ENCODE measurements around the gene PLPP6.

PLPP6 gene

GRCh38 chr9:4684820-4685219 lies 22.7 kb downstream of the PLPP6 start:
- ATAC-seq (replicated peaks; ENCODE audit: extremely low read depth, poor library complexity, severe bottlenecking) (no peak), DNase-seq (ENCODE audit: low spot score in 2 of 2) (no peak)
- peaks cover 27% of the 10 kb centered on the region for H3K36me3 Mint-ChIP-seq (ENCODE audit: insufficient read depth)
- peaks cover 33% of the 10 kb centered on the region for H3K4me1 Mint-ChIP-seq
- no peaks in the 10 kb centered on the region for H3K9me3 Mint-ChIP-seq
- peak overlapping the region; percentile 29 for H3K27ac Mint-ChIP-seq (ENCODE audit: low read depth)
- no peaks in the 10 kb centered on the region for H3K27me3 Mint-ChIP-seq
- H3K4me3 Mint-ChIP-seq = peak overlapping the region; percentile 12

GRCh38 chr9:4686112-4686511 lies 24.0 kb downstream of the PLPP6 start:
- DNase-seq (ENCODE audit: low spot score in 2 of 2) = no peak
- Mint-ChIP-seq H3K4me1 (peaks cover 44% of the 10 kb centered on the region), H3K9me3 (no peaks in the 10 kb centered on the region), H3K4me3 (no peak overlapping the region), H3K36me3 (ENCODE audit: insufficient read depth) (peaks cover 37% of the 10 kb centered on the region), H3K27ac (ENCODE audit: low read depth) (peak overlapping the region; percentile 19), H3K27me3 (no peaks in the 10 kb centered on the region)
- no peak for ATAC-seq (replicated peaks; ENCODE audit: extremely low read depth, poor library complexity, severe bottlenecking)

- DNase-seq (ENCODE audit: low spot score in 2 of 2) (no peak), ATAC-seq (replicated peaks; ENCODE audit: extremely low read depth, poor library complexity, severe bottlenecking) (no peak)
- Mint-ChIP-seq H3K9me3 (no peaks in the 10 kb centered on the region), H3K4me3 (no peak overlapping the region), H3K27me3 (no peaks in the 10 kb centered on the region), H3K27ac (ENCODE audit: low read depth) (peak overlapping the region; percentile 19), H3K36me3 (ENCODE audit: insufficient read depth) (peaks cover 37% of the 10 kb centered on the region), H3K4me1 (peaks cover 48% of the 10 kb centered on the region)
Measured at GRCh38 chr9:4686584-4686983, 24.5 kb downstream of the PLPP6 start.

GRCh38 chr9:4689021-4689420 lies 26.9 kb downstream of the PLPP6 start:
- DNase-seq (ENCODE audit: low spot score in 2 of 2) = no peak

GRCh38 chr9:4689687-4690104 lies 27.6 kb downstream of the PLPP6 start:
- ATAC-seq (replicated peaks; ENCODE audit: extremely low read depth, poor library complexity, severe bottlenecking) = no peak
- Mint-ChIP-seq H3K27me3 (no peaks in the 10 kb centered on the region), H3K4me1 (peaks cover 44% of the 10 kb centered on the region), H3K27ac (ENCODE audit: low read depth) (no peak overlapping the region), H3K4me3 (no peak overlapping the region), H3K36me3 (ENCODE audit: insufficient read depth) (peaks cover 40% of the 10 kb centered on the region), H3K9me3 (no peaks in the 10 kb centered on the region)
- DNase-seq (ENCODE audit: low spot score in 2 of 2) = no peak

More at GRCh38 chr9:4689021-4689420, 26.9 kb downstream of the PLPP6 start:
- no peaks in the 10 kb centered on the region for H3K9me3 Mint-ChIP-seq
- H3K36me3 Mint-ChIP-seq (ENCODE audit: insufficient read depth) = peaks cover 43% of the 10 kb centered on the region
- H3K4me1 Mint-ChIP-seq = peaks cover 49% of the 10 kb centered on the region
- no peaks in the 10 kb centered on the region for H3K27me3 Mint-ChIP-seq
- H3K27ac Mint-ChIP-seq (ENCODE audit: low read depth) = no peak overlapping the region
- H3K4me3 Mint-ChIP-seq = no peak overlapping the region
- no peak for ATAC-seq (replicated peaks; ENCODE audit: extremely low read depth, poor library complexity, severe bottlenecking)

GRCh38 chr9:4690144-4690543 lies 28.1 kb downstream of the PLPP6 start:
- ATAC-seq (replicated peaks; ENCODE audit: extremely low read depth, poor library complexity, severe bottlenecking) (no peak), DNase-seq (ENCODE audit: low spot score in 2 of 2) (no peak)
- H3K4me3 Mint-ChIP-seq = no peak overlapping the region
- H3K9me3 Mint-ChIP-seq = no peaks in the 10 kb centered on the region
- no peaks in the 10 kb centered on the region for H3K27me3 Mint-ChIP-seq
- peaks cover 39% of the 10 kb centered on the region for H3K4me1 Mint-ChIP-seq
- H3K27ac Mint-ChIP-seq (ENCODE audit: low read depth) = no peak overlapping the region
- H3K36me3 Mint-ChIP-seq (ENCODE audit: insufficient read depth) = peaks cover 42% of the 10 kb centered on the region

- Mint-ChIP-seq H3K9me3 (no peaks in the 10 kb centered on the region), H3K4me1 (peaks cover 28% of the 10 kb centered on the region), H3K4me3 (no peak overlapping the region), H3K36me3 (ENCODE audit: insufficient read depth) (peaks cover 37% of the 10 kb centered on the region), H3K27me3 (no peaks in the 10 kb centered on the region), H3K27ac (ENCODE audit: low read depth) (no peak overlapping the region)
- ATAC-seq (replicated peaks; ENCODE audit: extremely low read depth, poor library complexity, severe bottlenecking) (no peak), DNase-seq (ENCODE audit: low spot score in 2 of 2) (no peak)
Measured at GRCh38 chr9:4691795-4692194, 29.7 kb downstream of the PLPP6 start.

GRCh38 chr9:4700091-4700490 lies 38.0 kb downstream of the PLPP6 start:
- Mint-ChIP-seq H3K4me3 (no peak overlapping the region), H3K27me3 (no peaks in the 10 kb centered on the region), H3K9me3 (no peaks in the 10 kb centered on the region), H3K27ac (ENCODE audit: low read depth) (no peak overlapping the region), H3K4me1 (peaks cover 9% of the 10 kb centered on the region), H3K36me3 (ENCODE audit: insufficient read depth) (peaks cover 43% of the 10 kb centered on the region)
- no peak for ATAC-seq (replicated peaks; ENCODE audit: extremely low read depth, poor library complexity, severe bottlenecking)
- no peak for DNase-seq (ENCODE audit: low spot score in 2 of 2)

GRCh38 chr9:4700932-4701331 lies 38.8 kb downstream of the PLPP6 start:
- Mint-ChIP-seq H3K4me3 (no peak overlapping the region), H3K27me3 (no peaks in the 10 kb centered on the region), H3K36me3 (ENCODE audit: insufficient read depth) (peaks cover 43% of the 10 kb centered on the region), H3K9me3 (no peaks in the 10 kb centered on the region), H3K4me1 (peaks cover 9% of the 10 kb centered on the region), H3K27ac (ENCODE audit: low read depth) (peak overlapping the region; percentile 45)
- DNase-seq (ENCODE audit: low spot score in 2 of 2) (no peak), ATAC-seq (replicated peaks; ENCODE audit: extremely low read depth, poor library complexity, severe bottlenecking) (no peak)

- ATAC-seq (replicated peaks; ENCODE audit: extremely low read depth, poor library complexity, severe bottlenecking) = no peak
- Mint-ChIP-seq H3K27ac (ENCODE audit: low read depth) (peak overlapping the region; percentile 45), H3K9me3 (no peaks in the 10 kb centered on the region), H3K4me3 (no peak overlapping the region), H3K4me1 (peaks cover 9% of the 10 kb centered on the region), H3K27me3 (no peaks in the 10 kb centered on the region), H3K36me3 (ENCODE audit: insufficient read depth) (peaks cover 47% of the 10 kb centered on the region)
- no peak for DNase-seq (ENCODE audit: low spot score in 2 of 2)
Measured at GRCh38 chr9:4701526-4701925, 39.4 kb downstream of the PLPP6 start.

GRCh38 chr9:4704129-4704528 lies 42.0 kb downstream of the PLPP6 start:
- no peaks in the 10 kb centered on the region for H3K9me3 Mint-ChIP-seq
- H3K4me1 Mint-ChIP-seq = peaks cover 9% of the 10 kb centered on the region
- no peaks in the 10 kb centered on the region for H3K27me3 Mint-ChIP-seq
- H3K4me3 Mint-ChIP-seq = no peak overlapping the region
- H3K36me3 Mint-ChIP-seq (ENCODE audit: insufficient read depth) = peaks cover 40% of the 10 kb centered on the region
- peak overlapping the region; percentile 25 for H3K27ac Mint-ChIP-seq (ENCODE audit: low read depth)
- ATAC-seq (replicated peaks; ENCODE audit: extremely low read depth, poor library complexity, severe bottlenecking) = no peak
- DNase-seq (ENCODE audit: low spot score in 2 of 2) = no peak

- ATAC-seq (replicated peaks; ENCODE audit: extremely low read depth, poor library complexity, severe bottlenecking) (no peak), DNase-seq (ENCODE audit: low spot score in 2 of 2) (no peak)
- no peaks in the 10 kb centered on the region for H3K9me3 Mint-ChIP-seq
- H3K27me3 Mint-ChIP-seq = no peaks in the 10 kb centered on the region
- H3K4me3 Mint-ChIP-seq = no peak overlapping the region
- peaks cover 46% of the 10 kb centered on the region for H3K36me3 Mint-ChIP-seq (ENCODE audit: insufficient read depth)
- H3K27ac Mint-ChIP-seq (ENCODE audit: low read depth) = peak overlapping the region; percentile 9
- peaks cover 6% of the 10 kb centered on the region for H3K4me1 Mint-ChIP-seq
Measured at GRCh38 chr9:4706021-4706420, 43.9 kb downstream of the PLPP6 start.

GRCh38 chr9:4706971-4707622 lies 45.0 kb downstream of the PLPP6 start:
- DNase-seq (ENCODE audit: low spot score in 2 of 2) = no peak
- Mint-ChIP-seq H3K4me1 (no peaks in the 10 kb centered on the region), H3K27me3 (no peaks in the 10 kb centered on the region), H3K36me3 (ENCODE audit: insufficient read depth) (peaks cover 45% of the 10 kb centered on the region), H3K9me3 (no peaks in the 10 kb centered on the region), H3K4me3 (no peak overlapping the region), H3K27ac (ENCODE audit: low read depth) (peak overlapping the region; percentile 9)
- ATAC-seq (replicated peaks; ENCODE audit: extremely low read depth, poor library complexity, severe bottlenecking) = no peak
